Mucosa of stomach (tissue), 1 donor: ENCODE results near the gene ALOX12.
"Not testable (repeated sequence)": the region's sequence is repeated elsewhere in the genome, so short reads cannot be mapped to it uniquely, and the experiment has no call there.

Experiments used
- H3K27me3 ChIP-seq: one replicate; pipeline ENCODE4 v1.7.0; 2013; ENCODE audit warnings: mild to moderate bottlenecking, low read length; ENCODE audit not compliant: control insufficient read depth, insufficient read depth
- H3K36me3 ChIP-seq: one replicate; pipeline ENCODE4 v1.7.0; 2013; ENCODE audit warnings: low read length; ENCODE audit not compliant: control insufficient read depth, insufficient read depth
- H3K4me1 ChIP-seq: one replicate; pipeline ENCODE4 v1.7.0; 2013; ENCODE audit warnings: mild to moderate bottlenecking, low read length; ENCODE audit not compliant: control insufficient read depth, insufficient read depth
- H3K4me3 ChIP-seq: one replicate; pipeline ENCODE4 v1.7.0; 2013; ENCODE audit warnings: low read length
- H3K9ac ChIP-seq: one replicate; pipeline ENCODE4 v1.7.0; 2013; ENCODE audit warnings: mild to moderate bottlenecking, low read length, moderate library complexity
- H3K9me3 ChIP-seq: one replicate; pipeline ENCODE4 v1.7.0; 2013; ENCODE audit warnings: mild to moderate bottlenecking, low read length, moderate library complexity; ENCODE audit not compliant: control insufficient read depth
- donor health status: Pancreatic carcinoma.

Gene ALOX12

DNA sequence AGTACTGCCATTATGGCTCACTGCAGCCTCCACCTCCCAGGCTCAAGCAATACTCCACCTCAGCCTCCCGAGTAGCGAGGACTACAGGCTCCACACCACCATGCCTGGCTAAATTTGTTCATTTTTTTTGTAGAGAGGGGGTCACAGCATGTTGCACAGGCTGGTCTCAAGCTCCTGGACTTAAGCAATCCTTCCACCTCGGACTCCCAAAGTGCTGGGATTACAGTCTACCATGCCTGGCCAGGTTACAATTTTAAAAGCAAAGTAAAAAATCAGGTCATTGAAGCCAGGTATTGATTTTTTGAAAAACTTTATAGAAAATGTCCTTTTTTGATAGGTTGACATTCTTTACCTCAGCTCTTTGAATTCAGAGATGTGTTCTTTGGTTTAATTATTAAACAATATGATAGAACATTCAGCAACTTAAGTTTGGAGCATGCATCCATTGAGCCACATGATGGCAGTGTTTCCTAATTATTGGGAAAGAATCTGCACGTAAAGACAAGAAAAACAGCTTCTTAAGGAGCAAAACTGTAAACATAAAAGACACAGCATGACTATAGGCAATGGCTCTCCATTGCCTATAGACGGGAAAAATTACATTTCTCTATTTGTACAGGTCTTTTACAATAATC, 49.8 kb downstream of the ALOX12 start:
- H3K9ac ChIP-seq = peak overlapping the region; percentile 4

DNA sequence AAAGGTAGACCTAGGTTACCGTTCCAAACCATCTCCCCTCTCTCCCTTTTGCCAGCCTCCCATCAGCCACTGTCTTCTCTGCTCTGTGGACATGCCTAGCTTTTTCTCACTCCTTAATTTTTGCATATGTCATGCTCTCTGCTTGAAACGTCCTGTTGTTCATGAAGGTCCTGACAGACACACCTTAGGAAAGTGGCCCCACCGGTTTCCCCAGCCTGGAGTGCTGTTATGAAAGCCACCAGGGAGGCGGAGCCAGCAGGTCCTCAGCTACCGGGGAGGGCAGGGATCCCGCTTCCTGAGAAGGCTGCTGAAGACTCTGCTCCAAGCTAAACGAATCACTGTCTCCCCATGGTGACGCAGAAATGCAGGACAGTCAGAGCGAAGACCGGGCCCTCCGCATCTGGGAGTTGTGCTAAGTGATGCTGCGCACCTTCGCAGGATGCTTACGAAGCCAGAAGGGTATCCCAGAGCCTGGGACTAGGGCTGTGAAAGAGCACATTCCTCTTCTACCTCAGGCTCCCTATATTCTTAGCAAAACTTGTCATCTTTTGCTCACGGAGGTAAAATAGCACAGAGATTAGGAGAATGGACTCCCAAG, 50.4 kb downstream of the ALOX12 start:
- H3K4me3 ChIP-seq = no peak overlapping the region
- no peaks in the 10 kb centered on the region for H3K36me3 ChIP-seq
- H3K4me1 ChIP-seq = peaks cover 27% of the 10 kb centered on the region
- H3K27me3 ChIP-seq = peaks cover 22% of the 10 kb centered on the region
- H3K9me3 ChIP-seq = no peaks in the 10 kb centered on the region
- peak overlapping the region; percentile 4 for H3K9ac ChIP-seq

More for the DNA sequence above, 49.8 kb downstream of the ALOX12 start:
- Histone ChIP-seq H3K27me3 (peaks cover 22% of the 10 kb centered on the region), H3K4me3 (no peak overlapping the region), H3K9me3 (no peaks in the 10 kb centered on the region), H3K4me1 (peaks cover 27% of the 10 kb centered on the region), H3K36me3 (no peaks in the 10 kb centered on the region)

DNA sequence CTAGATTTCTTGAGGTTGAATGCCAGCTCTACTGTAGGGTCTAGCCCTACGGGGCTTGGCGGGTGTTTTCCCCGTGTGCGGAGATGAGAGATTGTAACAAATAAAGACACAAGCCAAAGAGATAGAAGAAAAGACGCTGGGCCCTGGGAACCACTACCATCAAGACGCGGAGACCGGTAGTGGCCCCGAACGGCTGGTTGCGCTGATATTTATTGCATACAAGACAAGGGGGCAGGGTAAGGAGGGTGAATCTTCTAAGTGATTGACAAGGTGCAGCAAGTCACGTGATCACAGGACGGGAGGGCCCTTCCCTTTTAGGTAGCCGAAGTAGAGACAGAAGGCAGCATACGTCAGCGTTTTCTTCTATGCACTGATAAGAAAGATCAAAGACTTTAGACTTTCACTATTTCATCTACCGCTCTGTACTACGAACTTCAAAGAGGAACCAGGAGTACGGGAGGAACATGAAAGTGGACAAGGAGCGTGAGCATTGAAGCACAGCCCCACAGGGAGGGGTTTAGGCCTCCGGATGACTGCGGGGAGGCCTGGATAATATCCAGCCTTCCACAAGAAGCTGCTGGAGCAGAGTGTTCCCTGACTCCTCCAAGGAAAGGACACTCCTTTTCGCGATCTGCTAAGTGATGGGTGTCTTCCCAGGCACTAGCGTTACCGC, 51.0 kb downstream of the ALOX12 start:
- H3K4me1 ChIP-seq = peaks cover 27% of the 10 kb centered on the region
- peak overlapping the region; percentile 4 for H3K9ac ChIP-seq
- not testable (repeated sequence) for H3K36me3 ChIP-seq, H3K4me3 ChIP-seq, H3K9me3 ChIP-seq
- peaks cover 20% of the 10 kb centered on the region for H3K27me3 ChIP-seq

DNA sequence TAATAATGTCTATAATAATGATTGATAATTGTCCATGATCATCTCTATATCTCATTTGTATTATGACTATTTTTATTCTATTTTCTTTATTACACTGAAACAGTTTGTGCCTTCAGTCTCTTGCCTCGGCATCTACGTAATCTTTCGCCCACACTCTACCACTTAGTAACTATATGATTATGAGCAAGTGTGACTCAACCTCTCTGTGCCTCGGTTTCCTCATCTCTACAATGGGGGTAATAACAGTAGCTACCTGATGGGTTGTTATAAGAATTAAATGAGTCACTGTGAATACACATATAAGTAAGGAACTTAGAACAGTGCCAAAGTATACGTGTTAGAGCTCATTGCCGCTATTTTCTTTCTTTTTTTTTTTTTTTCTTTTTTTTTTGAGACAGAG, 51.7 kb downstream of the ALOX12 start:
- peaks cover 17% of the 10 kb centered on the region for H3K27me3 ChIP-seq
- H3K4me3 ChIP-seq = no peak overlapping the region
- H3K4me1 ChIP-seq = peaks cover 26% of the 10 kb centered on the region
- no peak overlapping the region for H3K9ac ChIP-seq
- H3K9me3 ChIP-seq = no peaks in the 10 kb centered on the region
- no peaks in the 10 kb centered on the region for H3K36me3 ChIP-seq

DNA sequence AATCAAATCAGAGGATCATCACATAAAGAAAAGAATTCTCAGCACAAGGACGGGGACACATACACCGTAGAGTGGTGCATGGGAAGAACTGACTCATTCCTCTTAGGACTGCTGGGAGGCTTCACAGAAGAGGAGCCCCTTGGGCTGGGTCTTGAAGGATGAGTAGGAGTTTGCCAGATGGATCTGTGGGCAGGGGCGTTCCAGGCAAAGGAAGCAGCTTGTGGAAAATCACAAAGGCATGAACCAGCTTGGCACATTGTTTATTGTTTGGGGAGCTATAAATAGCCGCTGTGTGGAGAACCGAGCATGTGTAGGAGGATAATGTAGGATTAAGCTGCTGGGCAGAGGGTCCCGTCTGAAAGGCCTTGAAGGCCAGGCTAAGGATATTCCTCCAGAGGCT, 53.1 kb downstream of the ALOX12 start:
- H3K4me3 ChIP-seq = no peak overlapping the region
- H3K4me1 ChIP-seq = peaks cover 13% of the 10 kb centered on the region
- H3K9ac ChIP-seq = no peak overlapping the region
- peaks cover 3% of the 10 kb centered on the region for H3K27me3 ChIP-seq
- no peaks in the 10 kb centered on the region for H3K9me3 ChIP-seq
- H3K36me3 ChIP-seq = no peaks in the 10 kb centered on the region

DNA sequence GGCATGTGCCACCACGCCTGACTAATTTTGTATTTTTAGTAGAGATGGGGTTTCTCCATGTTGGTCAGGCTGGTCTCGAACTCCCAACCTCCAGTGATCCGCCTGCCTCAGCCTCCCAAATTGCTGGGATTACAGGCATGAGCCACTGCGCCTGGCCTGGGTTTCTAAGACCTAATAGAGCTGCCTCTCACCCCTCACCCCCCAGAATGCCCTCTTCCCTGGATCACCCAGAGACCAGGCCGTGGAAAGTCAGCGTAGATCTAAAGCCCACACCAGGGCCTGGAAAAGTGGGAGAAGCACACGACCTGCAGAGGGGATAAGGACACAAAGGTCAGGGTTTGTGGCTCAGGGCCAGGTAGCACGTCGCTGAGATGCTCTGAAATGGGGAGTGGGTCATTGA, 54.7 kb downstream of the ALOX12 start:
- not testable (repeated sequence) for H3K9ac ChIP-seq

DNA sequence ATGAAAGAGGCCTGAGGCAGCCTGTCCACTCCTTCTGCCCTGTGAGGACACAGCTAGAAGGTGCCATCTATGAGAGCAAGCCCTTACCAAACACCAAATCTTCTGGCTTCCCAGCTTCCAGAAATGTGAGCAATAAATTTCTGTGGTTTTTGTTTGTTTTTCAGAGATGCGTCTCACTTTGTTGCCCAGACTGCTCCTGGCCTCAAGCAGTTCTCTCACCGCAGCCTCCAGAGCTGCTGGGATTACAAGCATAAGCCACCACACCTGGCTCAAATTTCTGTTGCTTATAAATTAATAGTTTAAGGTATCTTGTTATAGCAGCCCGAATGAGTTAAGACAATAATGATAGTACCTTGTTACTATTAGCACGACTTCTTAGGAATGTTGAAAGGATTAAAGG, 60.5 kb downstream of the ALOX12 start:
- Histone ChIP-seq H3K4me1 (peaks cover 9% of the 10 kb centered on the region), H3K27me3 (peaks cover 3% of the 10 kb centered on the region), H3K9me3 (no peaks in the 10 kb centered on the region), H3K36me3 (no peaks in the 10 kb centered on the region), H3K9ac (no peak overlapping the region), H3K4me3 (no peak overlapping the region)

More for the DNA sequence above, 54.7 kb downstream of the ALOX12 start:
- H3K36me3 ChIP-seq, H3K27me3 ChIP-seq, H3K4me3 ChIP-seq, H3K9me3 ChIP-seq: not testable (repeated sequence)
- H3K4me1 ChIP-seq = peaks cover 12% of the 10 kb centered on the region

DNA sequence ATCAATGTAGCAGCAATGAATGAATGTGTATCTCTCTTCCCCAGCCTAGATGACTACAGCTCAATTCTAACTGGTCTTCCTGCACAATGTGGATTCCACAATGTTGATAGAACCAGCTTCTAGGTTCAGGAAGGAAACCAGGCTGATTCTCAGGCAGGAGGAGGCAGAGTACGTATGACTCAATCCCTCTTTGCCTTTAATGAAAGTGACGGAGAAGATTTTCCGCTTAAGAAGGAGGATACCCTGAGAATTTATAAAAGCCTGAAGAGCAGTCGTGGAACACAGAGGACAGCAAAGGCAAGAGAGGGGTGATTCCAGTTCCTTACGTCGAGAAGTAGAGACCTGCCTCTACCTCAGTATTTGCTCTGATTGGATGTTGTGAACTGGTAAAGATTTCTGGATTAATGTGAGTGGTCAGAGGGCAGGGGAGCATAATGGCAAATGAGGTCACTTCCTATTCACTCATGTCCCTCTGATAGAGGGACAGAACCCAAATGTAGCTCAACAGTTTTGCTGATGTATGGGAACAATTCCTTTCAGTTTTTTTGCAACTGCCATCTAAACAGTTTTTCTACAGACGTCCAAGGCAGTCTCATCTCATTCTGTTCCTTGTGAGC, 63.1 kb downstream of the ALOX12 start:
- Histone ChIP-seq H3K36me3 (no peaks in the 10 kb centered on the region), H3K4me1 (peaks cover 9% of the 10 kb centered on the region), H3K27me3 (no peaks in the 10 kb centered on the region), H3K9ac (no peak overlapping the region), H3K9me3 (no peaks in the 10 kb centered on the region), H3K4me3 (no peak overlapping the region)
